H1 (cell line): ENCODE results near the gene CLDN24. TPM values are rescaled to one million over a fixed set of nuclear protein-coding genes. Genes with fewer than 3 reads are reported as not detected.

Experiments used
- CTCF ChIA-PET: fragments of 300-600 bp; sonication (Branson Sonifier 250); formaldehyde crosslinking; loops from one replicate; lab custom pipeline; 2021; ENCODE audit not compliant: partially characterized antibody; lab: Charles Lee
- POLR2A ChIA-PET: fragments of 300-600 bp; sonication (Branson Sonifier 250); formaldehyde crosslinking; loops from one replicate; lab custom pipeline; 2021; ENCODE audit warnings: inconsistent platforms; ENCODE audit not compliant: partially characterized antibody; lab: Charles Lee
- DNase-seq, 2 experiments: peaks; one replicate each; pipeline versions ENCODE4 v3.0.0 to v3.0.0-alpha.2; 2010 to 2022; ENCODE audit warnings: low spot score in 2 of 2, low read depth in 1 of 2, mixed read lengths in 1 of 2
- FAIRE-seq: peaks from 2 replicates; lab custom pipeline; 2011; peaks lifted over from hg19 to GRCh38; lab: Jason Lieb, UNC
- H2AFZ ChIP-seq: 2 replicates; pipeline ENCODE4 v1.8.1; 2012; ENCODE audit warnings: low read length, inconsistent platforms
- H2AK5ac ChIP-seq: 2 replicates; pipeline ENCODE4 v1.6.1; 2013; ENCODE audit warnings: low read depth, low read length
- H2BK120ac ChIP-seq: replicated peaks from 2 replicates; pipeline ENCODE3; 2013; ENCODE audit warnings: low read depth, low read length, inconsistent platforms
- H2BK12ac ChIP-seq: 2 replicates; pipeline ENCODE4 v1.6.1; 2013; ENCODE audit warnings: low read depth, low read length
- H2BK15ac ChIP-seq: 2 replicates; pipeline ENCODE4 v1.6.1; 2013; ENCODE audit warnings: low read length
- H2BK20ac ChIP-seq: 2 replicates; pipeline ENCODE4 v1.6.1; 2013; ENCODE audit warnings: low read length
- H2BK5ac ChIP-seq: 2 replicates; pipeline ENCODE4 v1.6.1; 2013; ENCODE audit warnings: low read depth, low read length
- H3K14ac ChIP-seq: 2 replicates; pipeline ENCODE4 v1.6.1; 2013; ENCODE audit warnings: inconsistent platforms; ENCODE audit not compliant: insufficient read length
- H3K18ac ChIP-seq: 2 replicates; pipeline ENCODE4 v1.6.1; 2013; ENCODE audit warnings: low read length; ENCODE audit errors: extremely low read depth
- H3K23ac ChIP-seq: 2 replicates; pipeline ENCODE4 v1.6.1; 2013; ENCODE audit warnings: inconsistent platforms; ENCODE audit not compliant: insufficient read length
- H3K23me2 ChIP-seq: 2 replicates; pipeline ENCODE4 v1.6.1; 2013; ENCODE audit warnings: low read depth, low read length
- H3K27ac ChIP-seq: 2 replicates; pipeline ENCODE4 v1.6.1; 2011; ENCODE audit warnings: low read depth, low read length, inconsistent platforms
- H3K27me3 ChIP-seq, 4 experiments: replicated peaks in 1 of 4; 1 replicate in 1 of 4; 2 replicates in 3 of 4; pipeline versions ENCODE4 v1.6.1 to v1.8.1; 2011 to 2013; ENCODE audit warnings: low read length in 3 of 4, mild to moderate bottlenecking in 3 of 4, inconsistent platforms in 2 of 4, mixed read lengths in 2 of 4, moderate library complexity in 1 of 4; ENCODE audit not compliant: control insufficient read depth in 3 of 4, insufficient read depth in 3 of 4; ENCODE audit errors: extremely low read depth in 1 of 4
- H3K36me3 ChIP-seq, 4 experiments: 2 replicates each; pipeline versions ENCODE4 v1.6.1 to v1.8.1; 2011 to 2013; ENCODE audit warnings: mild to moderate bottlenecking in 4 of 4, low read length in 3 of 4, moderate library complexity in 2 of 4, control low read depth in 1 of 4, inconsistent platforms in 1 of 4; ENCODE audit not compliant: insufficient read depth in 4 of 4, control insufficient read depth in 2 of 4
- H3K4ac ChIP-seq: replicated peaks from 2 replicates; pipeline ENCODE3; 2013; ENCODE audit warnings: low read length, low read depth, mixed read lengths, inconsistent platforms; ENCODE audit not compliant: insufficient read length
- H3K4me1 ChIP-seq, 4 experiments: replicated peaks in 1 of 4; 1 replicate in 1 of 4; 2 replicates in 3 of 4; pipeline versions ENCODE4 v1.6.1 to v1.8.1; 2011 to 2013; ENCODE audit warnings: low read length in 3 of 4, inconsistent platforms in 2 of 4, mixed read lengths in 1 of 4; ENCODE audit not compliant: insufficient read depth in 4 of 4, control insufficient read depth in 3 of 4
- H3K4me2 ChIP-seq, 2 experiments: 2 replicates each; pipeline versions ENCODE4 v1.6.1 to v1.8.1; 2011 to 2013; ENCODE audit warnings: low read depth in 2 of 2, low read length in 2 of 2, control low read depth in 1 of 2, inconsistent platforms in 1 of 2, mild to moderate bottlenecking in 1 of 2; ENCODE audit not compliant: insufficient read depth in 1 of 2
- H3K4me3 ChIP-seq, 4 experiments: fragments of 200-600, 300-600 bp in 1 of 4; sonication (generic), shearing (Covaris generic), sonication (Bioruptor Twin) in 1 of 4; 2 replicates each; pipeline versions ENCODE4 v1.5.1 to v1.8.1; 2011 to 2016; ENCODE audit warnings: low read length in 4 of 4, low read depth in 3 of 4, control low read depth in 2 of 4, inconsistent platforms in 2 of 4, mild to moderate bottlenecking in 2 of 4, mixed read lengths in 1 of 4, moderate library complexity in 1 of 4; ENCODE audit not compliant: insufficient read depth in 2 of 4; ENCODE audit errors: extremely low read depth in 1 of 4
- H3K56ac ChIP-seq: replicated peaks from 2 replicates; pipeline ENCODE3; 2013; ENCODE audit warnings: low read depth, mild to moderate bottlenecking, mixed read lengths, low read length, inconsistent platforms; ENCODE audit not compliant: insufficient read length
- H3K79me1 ChIP-seq: 2 replicates; pipeline ENCODE4 v1.6.1; 2013; ENCODE audit warnings: low read depth, low read length, control low read depth
- H3K79me2 ChIP-seq, 2 experiments: 2 replicates each; pipeline versions ENCODE4 v1.6.1 to v1.8.1; 2012 to 2013; ENCODE audit warnings: low read length in 2 of 2, mild to moderate bottlenecking in 2 of 2, inconsistent platforms in 1 of 2; ENCODE audit not compliant: insufficient read depth in 2 of 2, control insufficient read depth in 1 of 2
- H3K9ac ChIP-seq, 4 experiments: replicated peaks in 1 of 4; 1 replicate in 1 of 4; 2 replicates in 3 of 4; pipeline versions ENCODE4 v1.6.1 to v1.8.1; 2011 to 2013; ENCODE audit warnings: low read depth in 3 of 4, low read length in 3 of 4, control low read depth in 2 of 4, mild to moderate bottlenecking in 2 of 4, moderate library complexity in 2 of 4, inconsistent platforms in 1 of 4; ENCODE audit errors: extremely low read depth in 1 of 4
- H3K9me3 ChIP-seq, 2 experiments: 2 replicates each; pipeline versions ENCODE4 v1.6.1 to v1.8.1; 2012 to 2013; ENCODE audit warnings: mild to moderate bottlenecking in 2 of 2, moderate library complexity in 2 of 2, control low read depth in 1 of 2, inconsistent platforms in 1 of 2, low read depth in 1 of 2, low read length in 1 of 2, mixed read lengths in 1 of 2; ENCODE audit not compliant: insufficient read depth in 2 of 2
- H4K20me1 ChIP-seq, 2 experiments: replicated peaks in 1 of 2; 2 replicates each; pipeline versions ENCODE3 to v1.8.1; 2011 to 2013; ENCODE audit warnings: inconsistent platforms in 2 of 2, low read length in 2 of 2, mild to moderate bottlenecking in 1 of 2; ENCODE audit not compliant: insufficient read depth in 2 of 2, control insufficient read depth in 1 of 2
- H4K5ac ChIP-seq: 2 replicates; pipeline ENCODE4 v1.6.1; 2013; ENCODE audit warnings: low read length, low read depth, mixed read lengths, inconsistent platforms; ENCODE audit not compliant: insufficient read length
- H4K8ac ChIP-seq: 2 replicates; pipeline ENCODE4 v1.8.0; 2013; ENCODE audit warnings: mild to moderate bottlenecking, moderate library complexity, low read length, inconsistent platforms; ENCODE audit not compliant: insufficient read depth; ENCODE audit errors: extremely low read depth
- H4K91ac ChIP-seq: replicated peaks from 2 replicates; pipeline ENCODE3; 2013; ENCODE audit warnings: low read length, mixed read lengths, inconsistent platforms; ENCODE audit not compliant: insufficient read length
- TCF12 ChIP-seq: IDR thresholded peaks from 2 replicates; pipeline ENCODE4 v1.6.1; 2011; ENCODE audit warnings: low read depth, mild to moderate bottlenecking, low read length
- WGBS, 2 experiments: shearing (Covaris generic) in 1 of 2; methylation state at CpG; one replicate each; pipeline versions ENCODE4 v1.1.6 to v1.1.7; 2013 to 2015; ENCODE audit warnings: low lambda C conversion rate in 2 of 2, mixed read lengths in 2 of 2, inconsistent platforms in 1 of 2, low coverage in 1 of 2, missing lambda C conversion rate in 1 of 2; ENCODE audit not compliant: insufficient replicate concordance in 2 of 2, insufficient coverage in 1 of 2, insufficient read length in 1 of 2; ENCODE audit errors: extremely low coverage in 1 of 2, missing lambda C conversion rate in 1 of 2; 5-methylcytosine and 5-hydroxymethylcytosine counted together
- polyA plus RNA-seq, 7 experiments: library from polyadenylated mRNA; depleted of rRNA in 3 of 7; stranded (reverse) in 5 of 7; unstranded in 2 of 7; fragments of >200 nt in 5 of 7; fragments of 200-250 nt in 2 of 7; gene quantifications; 1 replicate in 5 of 7; 2 replicates in 1 of 7; 4 replicates in 1 of 7; pipeline versions ENCODE4 v1.2.1 to v1.2.3, GENCODE V29; 2011 to 2013; ENCODE audit warnings: missing spikeins in 2 of 7, mixed read lengths in 2 of 7
- total RNA-seq: library from RNA; stranded (reverse); fragmentation: NEBNext Ultra II Directional; extraction: Animal tissue kit (Norgen Biotek cat#: 25700); gene quantifications from 2 replicates; pipeline ENCODE4 v1.2.1, GENCODE V29; 2021

Gene CLDN24
- total and polyA plus RNA-seq, 2 of the 8 experiments (the other 6 are each of a cell fraction or from before 2014, with no cell fraction given): not detected

DNA sequence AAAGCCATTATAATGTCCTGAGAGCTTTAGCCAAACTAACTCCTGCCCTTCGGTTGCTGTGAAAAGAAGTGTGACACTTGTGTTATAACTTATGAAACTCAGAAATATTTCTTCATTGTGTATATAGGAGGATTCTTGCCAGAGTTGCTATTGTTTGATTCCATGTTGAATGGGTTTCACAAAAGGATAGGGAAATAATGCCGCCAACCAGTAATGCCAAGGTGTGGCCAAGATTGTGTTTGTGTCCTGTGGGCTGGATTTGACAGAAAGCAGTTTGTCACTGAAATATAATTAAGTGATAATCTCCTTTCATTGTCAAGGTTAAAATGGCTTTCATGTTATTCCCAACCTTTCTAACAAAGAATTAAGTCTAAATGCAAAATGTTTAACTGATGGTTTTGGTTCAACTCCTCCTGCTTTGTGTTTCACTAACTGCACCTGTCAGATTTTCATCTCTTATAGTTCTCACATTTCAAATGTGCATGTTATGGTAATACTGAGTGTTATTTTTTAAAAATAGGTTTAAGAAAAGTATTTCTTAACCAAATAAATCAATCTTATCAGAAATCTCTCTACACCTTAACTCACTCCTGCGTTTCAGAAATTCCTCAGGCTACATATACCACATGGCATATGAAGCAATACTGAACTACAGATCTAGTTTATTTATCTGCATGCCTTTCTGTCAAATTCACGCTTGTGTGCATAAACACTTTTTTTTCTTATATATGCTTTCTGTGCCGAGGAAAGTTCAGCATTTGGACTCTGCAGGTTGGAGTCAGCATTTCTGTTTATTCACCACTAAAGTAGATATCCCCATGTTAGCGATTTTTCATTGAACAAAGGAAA, 1.8 kb downstream of the CLDN24 start, which contains the start of gene CLDN22:
Gene CLDN22, minus strand, starts transcription at position 66 of the 849 bp plus-strand sequence. Its CDS starts 58 bp downstream, at position 8.
- Histone ChIP-seq H2BK5ac (no peak within 1 kb of the TSS), H4K5ac (no peak within 1 kb of the TSS), H3K18ac (no peak within 1 kb of the TSS), H3K56ac (no peak within 1 kb of the TSS), H2BK20ac (no peak within 1 kb of the TSS), H3K4me1 (no peaks in the 10 kb centered on the region), H2BK120ac (no peak within 1 kb of the TSS), H3K14ac (no peak within 1 kb of the TSS), H3K4me2 (no peak within 1 kb of the TSS), H3K36me3 (peaks cover 0 to 20% (median 5%) of the 10 kb centered on the region in 4 experiments; a peak in 4 of 8 replicates), H4K20me1 (peaks cover 0 to 2% of the 10 kb centered on the region in 2 experiments), H3K27ac (no peak within 1 kb of the TSS), H2BK12ac (no peak within 1 kb of the TSS), H2AK5ac (no peak within 1 kb of the TSS), H3K9ac (no peak within 1 kb of the TSS), H4K8ac (no peak within 1 kb of the TSS), H2AFZ (no peak within 1 kb of the TSS), H3K4ac (no peak within 1 kb of the TSS), H3K9me3 (no peaks in the 10 kb centered on the region), H3K23me2 (no peaks in the 10 kb centered on the region), H3K23ac (no peak within 1 kb of the TSS), H3K79me2 (no peaks in the 10 kb centered on the region), H3K4me3 (no peak within 1 kb of the TSS), H3K79me1 (no peaks in the 10 kb centered on the region), H2BK15ac (no peak within 1 kb of the TSS), H3K27me3 (no peaks in the 10 kb centered on the region), H4K91ac (no peak within 1 kb of the TSS)
- CTCF ChIA-PET: no interaction called here
- POLR2A ChIA-PET: no interaction called here
- 91% methylated on average over 6 of the region's 6 CpGs; no CpG with 5 or more reads in 1 of the 2 experiments for WGBS, 2 experiments
- no peak for DNase-seq
- FAIRE-seq: no peak
- TF ChIP-seq TCF12: no peak
